Activated CD8-positive, alpha-beta memory T cell treated with anti-CD3 and anti-CD28 coated beads, Interleukin-2, amount 50 U/mL, for 4 hours (primary cell): Measurements from ENCODE around the gene HLA-F.

ENCODE experiments used
- DNase-seq: peaks from one replicate; pipeline ENCODE4 v3.0.0-alpha.2; 2020

HLA-F gene

DNA sequence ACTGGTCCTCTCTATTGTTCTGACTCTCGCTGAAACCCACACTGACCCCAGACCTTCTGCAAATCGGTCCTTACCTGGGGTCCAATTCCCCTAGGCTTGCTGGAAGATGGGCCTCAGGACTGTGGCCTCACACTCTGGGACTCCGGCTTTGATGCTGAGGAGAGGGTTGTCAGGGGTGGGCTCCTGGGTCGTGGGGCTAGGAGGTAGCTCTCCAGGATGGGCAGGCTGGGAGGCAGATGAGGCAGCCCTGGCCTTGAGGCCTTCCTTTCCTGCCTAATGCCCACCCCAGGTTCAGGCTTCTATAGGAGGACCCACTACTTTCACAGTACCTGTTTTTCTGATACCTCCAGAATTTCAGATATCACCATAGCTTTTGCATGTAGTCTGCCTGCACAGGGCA is 21.4 kb downstream of the HLA-F start:
- DNase-seq, result no peak

DNA sequence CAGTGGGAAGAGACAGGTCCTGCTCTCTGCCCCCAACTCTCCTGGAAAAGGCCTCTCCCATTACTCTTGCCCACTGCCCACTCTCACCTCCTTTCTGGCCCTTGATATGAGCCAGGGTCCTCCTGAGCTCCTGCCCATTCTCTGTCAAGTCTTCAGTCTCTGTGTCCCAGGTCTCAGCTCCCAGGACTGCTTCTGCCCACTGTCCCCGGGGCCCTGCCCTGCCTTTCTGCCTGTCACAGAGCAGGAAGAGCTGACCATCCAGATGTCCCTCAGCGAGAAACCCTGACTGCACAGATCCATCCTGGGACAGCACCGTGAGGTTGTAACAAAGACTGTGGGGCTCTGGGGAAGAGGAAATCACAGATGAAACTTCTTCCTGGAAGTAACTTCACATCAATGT is 22.2 kb downstream of the HLA-F start:
- no peak for DNase-seq

DNA sequence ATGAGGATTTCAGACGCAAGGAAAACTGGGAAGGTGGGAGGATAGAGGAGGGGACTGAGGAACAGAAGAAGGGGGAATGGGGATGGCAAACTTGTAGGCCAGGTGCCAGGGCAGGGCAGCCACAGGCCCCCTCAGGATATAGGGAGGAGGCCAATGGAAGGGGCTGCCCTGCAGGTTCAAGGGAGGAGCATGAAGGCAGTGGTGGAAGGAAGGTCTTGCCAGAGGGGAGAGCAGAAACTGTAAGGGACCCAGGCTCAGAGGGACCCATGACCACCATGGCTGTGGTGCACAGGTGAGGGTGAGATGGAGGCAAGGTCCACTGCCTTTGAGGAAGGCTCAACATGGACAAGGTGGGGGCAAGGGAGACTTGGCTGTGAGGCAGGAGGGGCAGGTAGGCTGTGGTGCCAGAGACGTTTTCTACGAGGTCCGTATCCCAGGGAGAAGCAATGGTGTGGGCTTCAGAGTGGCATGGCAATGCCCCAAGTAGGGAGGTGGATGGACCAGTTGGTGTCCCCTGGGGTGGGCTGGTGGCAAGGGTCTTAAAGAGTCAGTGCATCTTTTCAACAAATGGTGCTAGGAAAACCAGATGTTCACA is 22.7 kb downstream of the HLA-F start:
- no peak for DNase-seq

DNA sequence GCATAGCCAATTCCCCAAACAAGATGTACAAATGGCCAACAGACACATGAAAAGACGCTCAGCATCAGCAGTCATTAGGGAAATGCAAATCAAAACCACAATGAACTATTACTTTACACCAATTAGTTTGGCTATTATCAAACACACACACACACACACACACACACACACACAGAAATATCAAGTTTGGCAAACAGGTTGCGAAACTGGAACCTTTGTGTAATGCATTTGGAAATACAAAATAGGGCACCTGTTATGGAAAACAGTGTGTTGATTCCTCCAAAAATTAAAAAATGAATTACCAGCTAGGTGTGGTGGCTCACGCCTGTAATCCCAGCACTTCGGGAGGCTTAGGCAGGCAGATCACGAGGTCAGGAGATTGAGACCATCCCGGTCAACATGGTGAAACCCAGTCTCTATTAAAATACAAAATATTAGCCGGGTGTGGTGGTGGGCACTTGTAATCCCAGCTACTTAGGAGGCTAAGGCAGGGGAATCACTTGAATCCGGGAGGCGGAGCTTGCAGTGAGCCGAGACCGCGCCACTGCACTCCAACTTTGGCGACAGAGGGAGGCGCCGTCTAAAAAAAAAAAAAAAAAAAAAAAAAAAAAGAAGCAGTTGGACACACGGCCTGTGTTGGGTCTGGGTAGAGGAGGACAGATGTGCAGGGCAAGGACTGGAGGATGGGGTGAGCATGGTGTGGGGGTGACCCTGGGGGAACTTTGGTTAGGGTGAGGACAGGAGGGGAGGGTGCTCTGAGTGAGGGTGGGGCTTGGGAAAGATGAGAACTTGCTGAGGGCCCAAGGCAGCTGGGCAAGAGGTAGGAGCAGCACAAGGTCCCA is 23.8 kb downstream of the HLA-F start:
- no peak for DNase-seq

DNA sequence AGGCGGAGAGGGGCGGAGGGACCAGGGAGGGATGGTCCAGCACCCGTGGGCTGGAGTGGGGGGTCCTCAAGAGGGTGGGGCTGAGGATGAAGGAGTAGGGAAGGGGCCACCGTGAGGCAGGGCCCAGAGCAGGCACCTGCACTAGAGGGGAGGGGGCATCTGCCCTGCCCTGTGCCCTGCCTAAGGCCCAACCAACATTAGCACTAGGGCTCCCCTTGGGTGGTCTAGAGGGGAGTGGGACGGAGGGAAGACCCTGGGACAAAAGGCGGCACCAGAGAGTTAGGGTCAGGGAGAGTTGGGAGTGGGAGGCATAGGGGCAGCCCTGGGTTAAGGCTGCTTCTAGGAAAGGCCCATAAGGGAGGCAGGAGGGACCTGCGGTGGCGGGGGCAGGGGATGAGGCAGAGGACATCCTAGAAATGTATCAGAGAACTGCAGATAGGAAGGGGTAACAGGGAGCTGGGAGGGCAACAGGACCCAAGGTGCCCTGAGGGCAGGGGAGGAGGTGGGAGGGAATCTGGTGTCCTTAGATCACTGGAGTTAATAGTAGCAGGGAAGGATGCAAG is 24.5 kb downstream of the HLA-F start:
- no peak for DNase-seq

DNA sequence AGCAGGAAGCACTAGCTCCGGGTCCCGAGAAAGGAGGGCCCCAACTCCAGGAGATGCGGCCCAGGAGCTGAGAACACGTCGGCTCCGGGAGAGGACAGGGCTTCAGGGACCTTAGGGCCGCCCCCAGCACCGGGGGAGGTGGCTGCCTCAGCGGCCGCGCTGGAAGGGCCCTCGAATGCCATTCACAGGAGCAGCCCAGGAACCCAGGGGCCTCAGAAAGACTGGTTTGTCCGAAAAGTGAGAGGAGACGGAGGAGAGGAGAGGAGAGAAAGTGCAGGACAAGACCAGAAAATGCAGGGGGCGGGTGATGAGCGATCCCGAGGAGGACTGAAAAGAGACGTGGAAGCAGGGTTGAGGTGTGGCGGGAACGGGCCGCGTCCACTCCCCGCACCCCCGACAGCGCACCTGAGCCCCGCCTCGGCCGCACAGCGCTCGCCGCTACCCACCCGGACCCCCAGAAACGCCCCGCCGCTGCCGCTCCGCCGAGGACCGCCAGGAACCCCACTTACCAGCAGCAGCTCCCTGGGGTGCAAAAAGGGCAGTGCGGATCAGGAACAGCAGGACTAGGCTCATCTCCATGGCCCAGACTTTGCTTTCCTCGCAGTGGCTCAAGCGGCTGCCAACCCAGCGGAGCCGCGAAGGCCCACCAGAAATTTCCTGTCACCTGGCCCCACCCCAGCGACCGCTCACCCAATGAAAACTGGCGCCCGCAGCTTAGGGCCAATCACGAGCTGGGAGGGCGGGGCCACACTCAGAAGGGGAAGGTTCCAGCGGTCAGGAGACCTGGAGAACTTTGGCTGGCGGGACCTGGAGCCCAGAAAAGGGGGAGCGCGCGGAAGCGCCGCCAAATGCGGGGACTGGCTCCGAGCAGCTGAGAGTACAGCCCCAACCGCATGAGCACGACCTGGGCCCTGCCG is 25.4 kb downstream of the HLA-F start:
- peak; percentile 83 for DNase-seq

DNA sequence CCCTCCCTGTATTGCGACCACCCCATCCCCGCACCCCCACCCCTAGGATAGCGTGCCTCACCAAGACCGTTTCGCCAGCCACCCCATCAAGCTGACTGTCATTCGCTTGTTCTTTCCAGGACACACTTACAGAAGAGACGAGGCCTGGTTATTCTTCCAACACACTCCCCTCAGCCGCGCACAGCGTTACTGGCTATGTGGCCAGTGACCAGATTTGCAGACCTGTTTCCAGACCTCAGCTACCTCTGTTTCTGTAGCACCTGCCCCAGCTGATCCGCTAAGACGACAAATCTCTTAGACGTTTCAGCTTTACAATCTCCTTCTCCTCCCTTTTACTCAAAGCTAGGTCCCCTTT is 26.1 kb downstream of the HLA-F start:
- DNase-seq, result no peak

DNA sequence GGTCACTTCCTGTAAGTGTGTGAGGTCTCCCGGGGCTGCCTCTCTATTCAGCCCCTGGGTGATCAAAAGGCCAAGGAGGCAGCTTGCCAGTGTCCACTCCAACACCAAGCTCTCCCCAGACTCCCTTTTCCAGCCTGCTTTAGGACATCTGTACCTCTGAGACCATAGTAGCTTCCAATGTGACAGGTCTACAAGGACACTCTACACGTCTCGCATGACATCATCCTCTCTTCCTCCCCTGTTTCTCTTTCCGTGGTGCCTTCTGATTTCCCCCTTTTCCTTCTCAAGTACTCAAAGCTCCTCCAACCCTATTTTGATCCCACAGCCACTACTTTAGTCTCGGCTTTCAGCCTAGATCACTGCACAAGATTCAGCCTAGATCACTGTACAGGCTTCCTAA is 26.4 kb downstream of the HLA-F start:
- no peak for DNase-seq

DNA sequence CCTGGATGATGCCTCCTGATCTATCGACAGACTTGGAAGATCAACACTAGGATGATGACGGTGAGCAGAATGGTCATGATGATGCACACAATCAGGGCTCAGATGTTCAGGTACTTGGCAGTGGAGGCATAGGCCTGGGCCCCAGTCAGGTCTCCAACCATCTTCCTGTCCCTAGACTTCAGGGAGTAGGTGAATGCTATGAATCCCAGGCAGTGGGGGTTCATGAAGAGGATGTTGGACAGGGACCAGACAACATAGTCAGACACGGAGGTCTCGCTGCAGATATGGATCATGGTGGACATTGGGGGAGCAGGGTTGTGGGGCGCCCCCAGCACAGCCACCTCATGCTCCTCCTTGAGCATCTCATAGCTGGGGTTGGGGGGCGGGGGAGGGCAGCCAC is 27.5 kb downstream of the HLA-F start:
- DNase-seq, result no peak

DNA sequence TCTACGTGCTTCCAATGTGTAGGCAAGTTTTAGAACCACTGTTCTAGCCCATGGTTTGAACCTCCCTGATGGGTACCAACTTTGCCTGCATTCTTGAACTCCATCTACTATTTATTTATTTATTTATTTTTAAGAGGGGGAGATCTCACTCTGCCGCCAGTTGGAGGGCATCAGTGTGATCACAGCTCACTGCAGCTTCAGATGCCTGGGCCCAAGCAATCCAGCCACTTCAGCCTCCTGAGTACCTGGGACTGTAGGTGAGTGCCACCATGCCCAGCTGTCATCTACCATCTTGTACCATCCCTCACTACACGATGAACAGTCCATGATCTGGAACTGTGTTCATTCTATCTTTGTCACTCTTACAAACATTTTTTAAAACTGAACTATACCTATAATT is 28.2 kb downstream of the HLA-F start:
- no peak for DNase-seq

DNA sequence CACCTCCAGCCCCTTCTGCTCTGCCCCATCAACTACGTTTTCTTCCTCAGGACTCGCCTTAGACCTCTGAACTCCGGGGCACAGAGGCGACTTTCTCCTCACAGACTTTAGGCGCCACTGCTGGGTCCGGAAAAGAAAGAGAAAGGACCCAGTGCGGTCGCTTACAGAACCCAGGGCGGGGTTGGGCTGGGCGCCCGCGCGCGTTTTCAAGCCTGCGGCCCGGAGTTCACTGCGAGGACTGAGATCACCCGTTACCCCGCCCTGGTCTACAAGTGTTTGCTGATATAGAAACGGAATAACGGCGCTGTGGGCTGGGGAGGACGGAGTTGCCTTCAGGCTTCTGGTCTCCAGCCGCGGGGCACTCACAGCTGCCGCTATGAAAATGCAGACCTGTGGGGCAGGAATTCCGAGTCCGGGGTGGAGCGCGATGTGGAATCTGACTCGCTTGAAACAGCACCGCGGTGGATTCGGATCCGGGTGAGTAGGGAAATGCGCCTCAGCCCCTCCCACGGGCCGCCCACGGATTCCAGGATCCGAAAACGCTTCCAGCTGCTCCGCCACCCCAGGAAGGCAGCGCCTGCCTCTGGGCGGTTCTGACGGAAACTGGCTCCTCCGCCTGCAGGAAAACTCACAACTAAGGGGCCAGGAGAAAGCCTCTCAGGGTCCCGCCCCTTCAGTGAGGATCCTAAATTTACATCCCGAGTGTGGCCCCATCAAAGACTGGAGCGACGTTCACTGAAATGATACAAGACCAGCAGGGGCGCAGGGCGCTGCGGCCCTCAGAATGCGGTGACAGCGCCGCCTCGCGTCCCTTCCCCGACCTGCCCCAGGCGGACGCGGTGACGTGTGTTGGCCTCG is 29.4 kb downstream of the HLA-F start:
- peak; percentile 84 for DNase-seq

DNA sequence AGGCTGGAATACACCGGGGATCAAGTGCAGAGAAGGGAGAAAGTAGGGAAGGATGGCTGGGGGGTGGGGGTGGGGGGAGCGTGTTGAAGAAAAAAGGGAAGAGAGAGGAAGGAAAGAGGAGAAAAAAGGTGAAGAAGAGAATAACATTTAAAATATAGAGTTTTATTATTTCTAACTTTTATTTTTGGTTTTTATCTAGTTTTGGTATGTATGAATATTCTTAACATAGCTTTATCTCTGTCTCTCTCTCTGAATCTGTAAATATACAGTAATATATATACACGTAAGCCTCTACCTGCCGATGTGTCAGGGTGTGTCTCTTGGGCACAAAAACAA is 30.0 kb downstream of the HLA-F start:
- DNase-seq, result no peak

DNA sequence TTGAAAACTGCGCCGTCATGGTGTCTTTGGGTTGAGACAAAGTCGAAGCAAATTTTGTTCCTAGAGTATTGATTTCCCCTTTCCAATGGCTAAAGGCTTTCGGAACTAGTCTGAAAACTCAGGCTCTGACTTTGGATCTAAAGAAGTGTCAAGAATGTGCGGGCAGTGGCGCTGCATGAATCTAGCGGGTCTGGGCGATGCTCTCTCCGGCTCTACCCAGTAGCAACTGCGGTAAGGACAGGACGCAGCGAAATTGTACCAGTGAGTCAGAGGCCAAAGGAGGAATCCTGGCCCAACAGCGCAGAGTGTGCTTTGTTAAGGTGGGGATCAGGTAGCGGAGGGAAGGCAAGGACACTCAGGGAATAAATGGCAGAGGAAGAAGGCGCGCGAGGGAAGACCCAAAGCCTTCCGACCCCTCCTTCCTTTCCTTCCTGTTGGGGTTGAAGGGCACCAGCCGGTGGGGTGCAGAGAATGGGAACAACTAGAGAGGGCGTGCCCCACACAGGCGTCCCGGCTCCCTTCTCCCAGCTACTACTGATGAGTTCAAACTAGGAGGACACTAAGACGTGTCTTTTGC is 32.1 kb downstream of the HLA-F start:
- DNase-seq, result no peak

DNA sequence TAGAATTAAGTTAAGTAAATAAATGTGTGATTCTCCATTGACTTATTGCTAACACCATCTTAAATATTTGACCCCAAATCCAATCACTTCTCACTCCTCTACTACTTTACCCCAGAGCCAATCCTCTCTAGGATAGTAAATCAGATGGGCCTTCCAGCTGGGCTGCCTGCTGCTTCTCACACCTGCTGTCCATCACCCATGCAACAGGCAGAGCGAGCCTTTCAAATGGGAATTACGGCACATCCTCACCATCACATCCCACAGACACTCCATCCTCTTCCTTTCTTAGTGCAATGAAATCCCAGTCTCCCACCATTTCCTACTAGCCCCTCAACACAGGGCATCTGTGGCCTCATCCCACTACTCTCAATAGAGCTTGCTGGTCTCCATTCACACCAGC is 34.0 kb downstream of the HLA-F start:
- no peak for DNase-seq

DNA sequence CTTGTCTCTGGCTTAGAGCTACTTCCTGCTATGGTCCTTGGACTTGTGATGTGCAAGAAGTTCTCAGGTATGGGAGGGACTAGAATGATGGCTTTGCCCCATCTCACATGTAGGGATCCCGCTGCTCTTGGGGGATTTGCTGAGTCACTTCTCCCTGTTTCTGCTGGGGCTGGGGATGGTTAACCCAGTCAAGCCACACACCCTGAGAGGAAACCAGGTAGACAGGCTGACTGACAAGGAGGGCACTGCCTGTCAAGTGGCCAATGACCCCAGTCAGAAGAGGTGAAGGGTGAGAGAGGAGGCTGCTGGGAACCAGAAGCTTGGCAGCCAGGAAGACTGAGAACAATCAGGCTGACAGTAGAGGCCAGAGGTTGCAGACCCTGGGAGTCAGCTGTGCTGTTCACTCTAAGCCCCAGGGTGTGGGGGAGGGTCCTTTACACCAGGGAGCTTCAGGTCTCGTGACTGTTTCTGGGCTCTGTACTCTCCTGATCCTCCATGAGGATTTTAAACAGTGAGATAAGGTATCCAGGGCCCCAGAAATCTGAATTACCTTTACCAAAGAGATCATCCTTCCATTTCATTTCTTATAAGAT is 34.6 kb downstream of the HLA-F start:
- no peak for DNase-seq

DNA sequence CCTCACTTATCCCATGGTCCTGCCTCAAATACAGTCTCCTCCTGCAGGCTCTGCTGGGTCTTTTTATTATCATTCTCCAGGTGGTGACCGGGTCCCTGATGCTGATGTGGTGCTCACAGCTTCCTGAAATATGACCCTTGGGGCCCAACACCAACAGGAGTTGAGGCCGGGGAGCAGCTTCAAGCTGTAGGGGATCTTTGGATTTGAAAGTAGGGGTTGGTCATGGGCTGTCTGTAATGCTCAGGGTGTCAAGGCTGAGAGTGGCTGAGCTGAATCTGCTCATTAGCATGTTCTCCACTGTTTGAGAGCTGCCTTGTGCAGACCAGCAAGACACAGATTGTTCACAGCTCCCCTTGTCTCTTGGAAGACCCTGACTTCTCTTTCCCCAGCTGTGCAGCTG is 35.5 kb downstream of the HLA-F start:
- DNase-seq, result no peak

DNA sequence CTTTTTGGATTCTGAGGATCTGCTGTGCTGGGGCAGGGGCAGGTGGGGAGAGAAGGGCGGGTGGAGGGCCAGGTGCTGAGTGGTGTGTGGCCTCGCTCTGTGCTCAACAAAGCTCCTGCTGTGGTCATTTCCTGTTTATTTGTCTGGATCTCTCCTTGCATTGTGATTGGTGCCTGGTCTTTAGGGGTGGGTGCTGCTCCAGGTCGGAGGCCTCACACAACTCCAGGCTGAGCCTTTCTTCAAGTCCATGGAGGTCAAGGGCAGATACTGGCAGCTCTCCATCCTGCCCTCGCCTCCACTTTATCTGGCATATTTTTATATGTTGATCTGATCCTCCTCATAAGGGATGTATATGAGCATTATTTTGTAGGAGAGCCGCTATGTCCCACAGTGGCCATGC is 36.2 kb downstream of the HLA-F start:
- no peak for DNase-seq

DNA sequence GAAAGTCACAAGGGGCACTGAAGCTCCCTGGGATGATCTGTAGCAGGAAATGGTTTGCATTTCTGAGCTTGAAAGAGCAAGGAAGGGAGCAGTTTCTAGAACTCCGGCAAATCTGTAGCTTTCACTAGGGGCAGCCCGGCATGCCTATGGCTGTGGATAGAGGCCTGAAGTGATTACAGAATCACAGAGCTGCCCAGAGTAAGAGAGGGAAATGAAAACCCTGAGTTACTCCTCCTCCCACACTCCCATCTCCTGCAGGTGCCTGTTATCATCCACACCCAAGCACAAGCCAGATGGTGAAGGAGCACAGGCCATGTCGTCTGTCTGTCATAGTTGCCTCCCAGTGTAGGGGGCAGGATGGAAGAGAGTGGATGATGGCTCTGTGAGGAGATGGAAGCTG is 37.1 kb downstream of the HLA-F start:
- DNase-seq, result no peak

DNA sequence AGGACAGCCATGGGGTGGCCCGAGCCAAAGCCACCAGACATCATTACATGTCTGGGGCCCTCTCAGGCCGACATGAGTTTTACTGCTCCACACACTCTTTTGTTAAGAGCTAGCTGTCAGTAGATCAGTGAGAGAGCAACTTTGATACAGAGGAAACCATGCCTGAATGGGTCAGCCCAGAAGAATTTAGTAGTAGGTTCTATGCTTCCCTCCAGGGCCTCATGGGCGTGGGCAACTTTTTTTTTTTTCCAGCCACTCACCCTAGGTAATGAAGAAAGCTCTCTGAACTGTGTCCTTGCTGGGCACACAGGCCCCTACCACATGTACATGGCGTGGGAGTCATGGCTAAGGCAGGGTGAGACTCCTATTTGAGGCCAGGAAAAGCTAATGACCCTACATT is 38.8 kb downstream of the HLA-F start:
- DNase-seq, result no peak

DNA sequence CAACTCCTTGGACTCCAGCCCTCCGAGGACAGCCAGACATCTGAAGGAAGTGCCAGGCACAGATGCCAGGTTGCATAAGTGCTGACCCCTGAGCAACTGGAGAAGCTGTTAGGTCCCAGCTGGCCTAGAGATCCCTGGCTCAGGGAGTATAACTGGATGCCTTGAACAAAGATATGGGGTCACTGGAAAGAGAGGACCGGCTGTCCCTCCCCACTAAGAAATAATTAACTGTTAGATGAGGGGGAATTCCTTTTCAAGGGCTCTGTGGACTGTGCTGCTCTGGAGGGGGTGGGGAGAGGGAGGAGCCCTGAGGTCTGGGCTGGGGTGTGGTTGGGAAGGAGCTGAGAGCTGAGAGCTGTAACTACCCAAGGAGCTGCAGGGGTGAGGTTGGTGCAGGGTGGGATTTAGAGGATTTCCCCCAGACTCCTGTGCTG is 39.6 kb downstream of the HLA-F start:
- DNase-seq, result no peak

DNA sequence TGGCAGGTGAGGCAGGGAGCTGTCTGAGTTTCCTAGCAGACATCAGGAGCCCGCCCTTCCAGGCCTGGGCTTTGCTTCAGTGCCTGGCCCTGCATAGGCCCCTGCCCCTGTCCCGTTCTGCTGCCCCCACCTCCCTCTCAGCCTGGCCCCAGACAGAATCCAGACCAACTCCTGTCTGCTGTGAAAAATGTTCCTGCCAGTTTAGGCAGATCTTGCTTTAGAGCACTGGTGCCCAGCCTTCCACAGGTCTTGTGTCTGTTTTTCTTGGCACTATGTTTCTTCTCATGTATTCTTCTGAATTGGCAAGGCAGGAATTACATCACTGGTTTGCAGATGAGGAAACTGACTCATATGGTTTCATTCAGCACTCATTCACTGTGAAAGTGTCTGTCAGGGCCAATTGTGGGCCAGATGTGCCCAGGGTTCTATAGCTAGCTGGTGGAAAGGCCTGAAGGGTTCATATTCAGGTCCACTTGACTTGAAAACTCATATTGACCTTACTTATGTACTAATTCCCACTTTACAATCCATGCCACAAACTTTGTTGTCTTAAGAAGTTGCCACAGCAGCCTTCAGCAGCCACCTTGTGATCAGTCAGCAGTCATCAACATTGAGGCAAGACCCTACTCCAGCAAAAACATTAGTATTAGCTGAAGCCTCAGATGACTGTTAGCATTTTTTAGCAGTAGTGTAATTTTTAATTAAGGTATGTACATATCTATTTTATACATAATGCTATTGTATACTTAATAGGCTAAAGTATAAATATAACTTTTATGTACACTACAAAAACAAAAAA is 40.5 kb downstream of the HLA-F start:
- no peak for DNase-seq
